ENCODE data around the gene BBS4. TPM values are rescaled to one million over a fixed set of nuclear protein-coding genes. Genes with fewer than 3 reads are reported as not detected.

BBS4 gene
- total and polyA plus RNA-seq, 2 donors (not counting 1 experiment from before 2014, with no cell fraction given), result 27.9 to 29.4 TPM

GRCh38 chr15:72688697-72689096 is 2.7 kb downstream of the BBS4 start:
- H4K20me1 ChIP-seq (ENCODE audit: control insufficient read depth, extremely low read depth, insufficient read depth, low read length), result no peaks in the 10 kb centered on the region
- no peaks in the 10 kb centered on the region for H3K4me1 ChIP-seq (ENCODE audit: control insufficient read depth, extremely low read depth, insufficient read depth, low read length)
- H2AFZ ChIP-seq (ENCODE audit: low read length), result no peak overlapping the region
- no peak overlapping the region for H3K4me2 ChIP-seq (ENCODE audit: extremely low read depth, insufficient read depth, low read length)
- no peak overlapping the region for H3K4me3 ChIP-seq (replicated peaks in 1 of 4; ENCODE audit: control extremely low read depth in 1 of 4, insufficient read depth in 1 of 4, low read depth in 3 of 4, low read length in 4 of 4)
- no peak overlapping the region for H3K9ac ChIP-seq (ENCODE audit: insufficient read depth, low read length)
- H3K36me3 ChIP-seq (ENCODE audit: control insufficient read depth, insufficient read depth, low read length), result no peaks in the 10 kb centered on the region
- H3K27ac ChIP-seq (ENCODE audit: insufficient read depth, low read length), result no peak overlapping the region
- no peaks in the 10 kb centered on the region for H3K27me3 ChIP-seq (ENCODE audit: control insufficient read depth, insufficient read depth, low read length)
- TF ChIP-seq CTCF (conservative IDR thresholded peaks at IDR 0.05 in 1 of 2, IDR thresholded peaks at IDR 0.05 in 1 of 2; ENCODE audit: low read depth in 1 of 2, low read length in 2 of 2) (no peak), EZH2 (IDR thresholded peaks at IDR 0.05; ENCODE audit: low read length, missing control alignments) (no peak)
- no peaks in the 10 kb centered on the region for H3K9me3 ChIP-seq (ENCODE audit: control insufficient read depth, insufficient read depth, low read depth, low read length)
- peaks cover 3% of the 10 kb centered on the region for H3K79me2 ChIP-seq (ENCODE audit: control insufficient read depth, insufficient read depth, low read length)
- no peak for DNase-seq (ENCODE audit: low read depth in 2 of 2)

GRCh38 chr15:72690938-72691337 is 4.9 kb downstream of the BBS4 start:
- Histone ChIP-seq H3K27ac (ENCODE audit: insufficient read depth, low read length) (no peak overlapping the region), H3K9me3 (ENCODE audit: control insufficient read depth, insufficient read depth, low read depth, low read length) (no peaks in the 10 kb centered on the region), H3K36me3 (ENCODE audit: control insufficient read depth, insufficient read depth, low read length) (no peaks in the 10 kb centered on the region), H4K20me1 (ENCODE audit: control insufficient read depth, extremely low read depth, insufficient read depth, low read length) (no peaks in the 10 kb centered on the region), H3K4me3 (replicated peaks in 1 of 4; ENCODE audit: control extremely low read depth in 1 of 4, insufficient read depth in 1 of 4, low read depth in 3 of 4, low read length in 4 of 4) (no peak overlapping the region), H3K4me1 (ENCODE audit: control insufficient read depth, extremely low read depth, insufficient read depth, low read length) (no peaks in the 10 kb centered on the region), H3K9ac (ENCODE audit: insufficient read depth, low read length) (no peak overlapping the region), H2AFZ (ENCODE audit: low read length) (no peak overlapping the region), H3K79me2 (ENCODE audit: control insufficient read depth, insufficient read depth, low read length) (peaks cover 3% of the 10 kb centered on the region), H3K27me3 (ENCODE audit: control insufficient read depth, insufficient read depth, low read length) (no peaks in the 10 kb centered on the region), H3K4me2 (ENCODE audit: extremely low read depth, insufficient read depth, low read length) (no peak overlapping the region)
- TF ChIP-seq EZH2 (IDR thresholded peaks at IDR 0.05; ENCODE audit: low read length, missing control alignments) (no peak), CTCF (conservative IDR thresholded peaks at IDR 0.05 in 1 of 2, IDR thresholded peaks at IDR 0.05 in 1 of 2; ENCODE audit: low read depth in 1 of 2, low read length in 2 of 2) (no peak)
- no peak for DNase-seq (ENCODE audit: low read depth in 2 of 2)

- Histone ChIP-seq H3K9me3 (ENCODE audit: control insufficient read depth, insufficient read depth, low read depth, low read length) (no peaks in the 10 kb centered on the region), H3K9ac (ENCODE audit: insufficient read depth, low read length) (no peak overlapping the region), H3K27ac (ENCODE audit: insufficient read depth, low read length) (no peak overlapping the region), H3K36me3 (ENCODE audit: control insufficient read depth, insufficient read depth, low read length) (no peaks in the 10 kb centered on the region), H3K79me2 (ENCODE audit: control insufficient read depth, insufficient read depth, low read length) (no peaks in the 10 kb centered on the region), H3K4me2 (ENCODE audit: extremely low read depth, insufficient read depth, low read length) (no peak overlapping the region), H2AFZ (ENCODE audit: low read length) (no peak overlapping the region), H4K20me1 (ENCODE audit: control insufficient read depth, extremely low read depth, insufficient read depth, low read length) (no peaks in the 10 kb centered on the region), H3K4me3 (replicated peaks in 1 of 4; ENCODE audit: control extremely low read depth in 1 of 4, insufficient read depth in 1 of 4, low read depth in 3 of 4, low read length in 4 of 4) (no peak overlapping the region), H3K27me3 (ENCODE audit: control insufficient read depth, insufficient read depth, low read length) (no peaks in the 10 kb centered on the region), H3K4me1 (ENCODE audit: control insufficient read depth, extremely low read depth, insufficient read depth, low read length) (no peaks in the 10 kb centered on the region)
- TF ChIP-seq EZH2 (IDR thresholded peaks at IDR 0.05; ENCODE audit: low read length, missing control alignments), result no peak
- TF ChIP-seq CTCF (conservative IDR thresholded peaks at IDR 0.05 in 1 of 2, IDR thresholded peaks at IDR 0.05 in 1 of 2; ENCODE audit: low read depth in 1 of 2, low read length in 2 of 2), result no peak
- no peak for DNase-seq (ENCODE audit: low read depth in 2 of 2)
These were observed 12.9 kb downstream of the BBS4 start for GRCh38 chr15:72698938-72699337.

Data from fibroblast of lung (primary cell).